ENCODE data around the gene CHST7. TPM values are rescaled to one million over a fixed set of nuclear protein-coding genes. Genes with fewer than 3 reads are reported as not detected.

The CHST7 gene
- total and polyA plus RNA-seq, 4 donors = 2.9 to 13.2 (median 5.8) TPM

DNA sequence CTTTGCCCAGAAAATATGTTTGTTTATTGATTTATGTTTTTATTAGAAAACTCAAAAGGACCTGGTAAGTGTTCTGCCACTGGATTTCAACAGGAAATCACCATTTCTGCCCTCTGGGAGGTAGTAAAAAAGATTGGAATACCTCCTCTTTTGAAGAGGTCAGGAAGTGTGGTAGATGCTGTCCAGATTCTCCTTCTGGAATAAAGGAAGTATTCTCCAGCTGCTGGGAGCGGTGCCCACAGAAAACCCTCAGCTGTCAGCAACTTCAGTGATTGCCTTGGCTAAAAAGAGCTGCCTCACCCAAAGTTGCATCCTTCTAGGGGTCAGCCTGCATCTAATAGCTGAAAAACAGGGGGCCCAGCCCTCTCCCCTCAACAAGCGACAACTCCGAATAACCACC lies 14.5 kb upstream of the CHST7 start:
- Histone ChIP-seq H3K9me3 (ENCODE audit: control insufficient read depth in 4 of 4, low read length in 3 of 4) (no peaks in the 10 kb centered on the region), H3K27me3 (ENCODE audit: control insufficient read depth in 4 of 4, insufficient read depth in 4 of 4, low read length in 3 of 4) (no peaks in the 10 kb centered on the region), H3K4me1 (ENCODE audit: control insufficient read depth in 4 of 4, insufficient read depth in 4 of 4, low read length in 3 of 4) (peaks cover 0 to under 1% (median 0%) of the 10 kb centered on the region in 4 donors), H3K36me3 (ENCODE audit: control insufficient read depth in 4 of 4, insufficient read depth in 3 of 4, low read depth in 1 of 4, low read length in 3 of 4) (no peaks in the 10 kb centered on the region), H3K27ac (ENCODE audit: low read depth in 1 of 2, low read length in 2 of 2) (no peak overlapping the region), H3K9ac (ENCODE audit: low read depth in 1 of 2, low read length in 2 of 2) (no peak overlapping the region), H3K4me3 (ENCODE audit: low read depth in 1 of 3, low read length in 3 of 3) (no peak overlapping the region)
- DNase-seq (ENCODE audit: low spot score) = no peak
- TF ChIP-seq RAD21 (IDR thresholded peaks at IDR 0.05) = no peak
- TF ChIP-seq, protein P1, sequence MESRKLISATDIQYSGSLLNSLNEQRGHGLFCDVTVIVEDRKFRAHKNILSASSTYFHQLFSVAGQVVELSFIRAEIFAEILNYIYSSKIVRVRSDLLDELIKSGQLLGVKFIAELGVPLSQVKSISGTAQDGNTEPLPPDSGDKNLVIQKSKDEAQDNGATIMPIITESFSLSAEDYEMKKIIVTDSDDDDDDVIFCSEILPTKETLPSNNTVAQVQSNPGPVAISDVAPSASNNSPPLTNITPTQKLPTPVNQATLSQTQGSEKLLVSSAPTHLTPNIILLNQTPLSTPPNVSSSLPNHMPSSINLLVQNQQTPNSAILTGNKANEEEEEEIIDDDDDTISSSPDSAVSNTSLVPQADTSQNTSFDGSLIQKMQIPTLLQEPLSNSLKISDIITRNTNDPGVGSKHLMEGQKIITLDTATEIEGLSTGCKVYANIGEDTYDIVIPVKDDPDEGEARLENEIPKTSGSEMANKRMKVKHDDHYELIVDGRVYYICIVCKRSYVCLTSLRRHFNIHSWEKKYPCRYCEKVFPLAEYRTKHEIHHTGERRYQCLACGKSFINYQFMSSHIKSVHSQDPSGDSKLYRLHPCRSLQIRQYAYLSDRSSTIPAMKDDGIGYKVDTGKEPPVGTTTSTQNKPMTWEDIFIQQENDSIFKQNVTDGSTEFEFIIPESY (IDR thresholded peaks at IDR 0.05) = no peak
- no peak for TF ChIP-seq NR2F2 (IDR thresholded peaks at IDR 0.05)
- TF ChIP-seq YY1 (IDR thresholded peaks at IDR 0.05) = no peak
- WGBS = 90% methylated on average over 3 of the region's 3 CpGs

DNA sequence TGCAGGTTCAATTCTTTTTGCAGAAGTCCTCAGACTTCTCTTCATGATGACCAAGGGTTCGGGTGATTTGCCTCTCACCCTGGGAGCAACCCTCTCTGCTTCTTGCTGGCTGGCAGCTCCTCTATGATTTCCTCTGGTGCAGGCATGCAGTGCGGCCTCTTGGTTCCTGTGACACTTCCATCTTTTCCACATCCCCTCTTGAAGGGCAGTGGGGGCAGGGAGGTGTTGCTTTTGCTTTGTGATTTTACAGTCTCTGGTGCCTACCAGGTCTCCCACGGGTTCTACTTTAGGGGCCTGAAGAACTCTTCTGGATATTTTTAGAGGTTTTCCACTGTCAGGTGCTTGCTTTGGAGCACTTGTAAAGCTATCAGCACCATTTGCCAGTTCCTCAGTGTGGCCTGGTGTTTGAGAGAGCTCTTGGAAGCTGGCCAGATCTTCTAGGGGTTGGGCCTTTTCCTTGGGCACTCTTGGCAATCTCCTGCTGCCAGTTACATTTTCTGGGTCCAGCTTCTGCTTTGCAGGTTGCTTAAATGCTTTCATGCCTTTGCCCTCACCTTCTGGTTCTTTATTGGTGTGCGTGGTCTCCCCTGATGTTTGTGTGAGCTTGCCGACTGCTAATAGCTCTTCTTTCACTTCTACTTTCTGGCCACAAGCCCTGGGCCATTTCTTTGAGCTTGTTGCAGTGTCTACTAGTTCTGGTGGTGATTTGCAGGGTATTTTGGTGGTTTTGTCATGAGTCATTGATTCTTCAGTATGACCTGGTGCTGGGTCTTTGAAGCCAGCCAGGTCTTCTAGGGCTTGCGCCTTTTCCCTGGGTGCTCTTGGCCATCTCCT lies 11.5 kb upstream of the CHST7 start:
- no peak for DNase-seq (ENCODE audit: low spot score)

DNA sequence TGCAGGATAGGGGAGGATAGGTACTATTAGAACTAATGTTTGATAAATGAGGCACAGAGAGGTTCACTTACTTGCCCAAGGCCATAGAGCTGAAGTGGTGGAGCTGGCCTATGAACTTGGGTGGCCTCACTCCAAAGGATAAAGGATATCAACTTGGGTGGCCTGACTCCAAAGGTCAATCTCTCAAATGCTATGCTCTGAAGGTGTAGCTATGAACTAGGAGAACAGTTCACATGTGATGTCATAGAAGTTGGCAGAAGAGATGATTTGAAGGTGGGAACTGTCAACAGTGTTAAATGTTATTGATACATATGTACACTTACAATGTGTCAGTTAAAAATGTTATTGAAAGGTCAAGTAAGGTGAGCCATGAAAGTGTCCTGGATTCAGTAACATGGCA lies 6.2 kb upstream of the CHST7 start:
- Histone ChIP-seq H3K36me3 (ENCODE audit: control insufficient read depth in 4 of 4, insufficient read depth in 3 of 4, low read depth in 1 of 4, low read length in 3 of 4) (no peaks in the 10 kb centered on the region), H3K27me3 (ENCODE audit: control insufficient read depth in 4 of 4, insufficient read depth in 4 of 4, low read length in 3 of 4) (no peaks in the 10 kb centered on the region), H3K4me3 (ENCODE audit: low read depth in 1 of 3, low read length in 3 of 3) (no peak overlapping the region), H3K4me1 (ENCODE audit: control insufficient read depth in 4 of 4, insufficient read depth in 4 of 4, low read length in 3 of 4) (no peaks in the 10 kb centered on the region), H3K27ac (ENCODE audit: low read depth in 1 of 2, low read length in 2 of 2) (no peak overlapping the region), H3K9me3 (ENCODE audit: control insufficient read depth in 4 of 4, low read length in 3 of 4) (no peaks in the 10 kb centered on the region), H3K9ac (ENCODE audit: low read depth in 1 of 2, low read length in 2 of 2) (no peak overlapping the region)
- TF ChIP-seq SP1 (IDR thresholded peaks at IDR 0.05) (no peak), TAF1 (conservative IDR thresholded peaks at IDR 0.05) (no peak), HNF4G (IDR thresholded peaks at IDR 0.05) (no peak), RAD21 (IDR thresholded peaks at IDR 0.05) (no peak), YY1 (IDR thresholded peaks at IDR 0.05) (no peak), FOXA1 (IDR thresholded peaks at IDR 0.05) (no peak), NR2F2 (IDR thresholded peaks at IDR 0.05) (no peak), RXRA (IDR thresholded peaks at IDR 0.05) (no peak)
- TF ChIP-seq, protein P2, sequence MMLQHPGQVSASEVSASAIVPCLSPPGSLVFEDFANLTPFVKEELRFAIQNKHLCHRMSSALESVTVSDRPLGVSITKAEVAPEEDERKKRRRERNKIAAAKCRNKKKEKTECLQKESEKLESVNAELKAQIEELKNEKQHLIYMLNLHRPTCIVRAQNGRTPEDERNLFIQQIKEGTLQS (IDR thresholded peaks at IDR 0.05) = no peak
- TF ChIP-seq, protein P3, sequence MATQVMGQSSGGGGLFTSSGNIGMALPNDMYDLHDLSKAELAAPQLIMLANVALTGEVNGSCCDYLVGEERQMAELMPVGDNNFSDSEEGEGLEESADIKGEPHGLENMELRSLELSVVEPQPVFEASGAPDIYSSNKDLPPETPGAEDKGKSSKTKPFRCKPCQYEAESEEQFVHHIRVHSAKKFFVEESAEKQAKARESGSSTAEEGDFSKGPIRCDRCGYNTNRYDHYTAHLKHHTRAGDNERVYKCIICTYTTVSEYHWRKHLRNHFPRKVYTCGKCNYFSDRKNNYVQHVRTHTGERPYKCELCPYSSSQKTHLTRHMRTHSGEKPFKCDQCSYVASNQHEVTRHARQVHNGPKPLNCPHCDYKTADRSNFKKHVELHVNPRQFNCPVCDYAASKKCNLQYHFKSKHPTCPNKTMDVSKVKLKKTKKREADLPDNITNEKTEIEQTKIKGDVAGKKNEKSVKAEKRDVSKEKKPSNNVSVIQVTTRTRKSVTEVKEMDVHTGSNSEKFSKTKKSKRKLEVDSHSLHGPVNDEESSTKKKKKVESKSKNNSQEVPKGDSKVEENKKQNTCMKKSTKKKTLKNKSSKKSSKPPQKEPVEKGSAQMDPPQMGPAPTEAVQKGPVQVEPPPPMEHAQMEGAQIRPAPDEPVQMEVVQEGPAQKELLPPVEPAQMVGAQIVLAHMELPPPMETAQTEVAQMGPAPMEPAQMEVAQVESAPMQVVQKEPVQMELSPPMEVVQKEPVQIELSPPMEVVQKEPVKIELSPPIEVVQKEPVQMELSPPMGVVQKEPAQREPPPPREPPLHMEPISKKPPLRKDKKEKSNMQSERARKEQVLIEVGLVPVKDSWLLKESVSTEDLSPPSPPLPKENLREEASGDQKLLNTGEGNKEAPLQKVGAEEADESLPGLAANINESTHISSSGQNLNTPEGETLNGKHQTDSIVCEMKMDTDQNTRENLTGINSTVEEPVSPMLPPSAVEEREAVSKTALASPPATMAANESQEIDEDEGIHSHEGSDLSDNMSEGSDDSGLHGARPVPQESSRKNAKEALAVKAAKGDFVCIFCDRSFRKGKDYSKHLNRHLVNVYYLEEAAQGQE (IDR thresholded peaks at IDR 0.05) = no peak
- TF ChIP-seq, protein P4, sequence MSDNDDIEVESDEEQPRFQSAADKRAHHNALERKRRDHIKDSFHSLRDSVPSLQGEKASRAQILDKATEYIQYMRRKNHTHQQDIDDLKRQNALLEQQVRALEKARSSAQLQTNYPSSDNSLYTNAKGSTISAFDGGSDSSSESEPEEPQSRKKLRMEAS (IDR thresholded peaks at IDR 0.05) = no peak
- DNase-seq (ENCODE audit: low spot score) = no peak

More for the DNA sequence above, 11.5 kb upstream of the CHST7 start:
- Histone ChIP-seq H3K27me3 (ENCODE audit: control insufficient read depth in 4 of 4, insufficient read depth in 4 of 4, low read length in 3 of 4) (no peaks in the 10 kb centered on the region), H3K9me3 (ENCODE audit: control insufficient read depth in 4 of 4, low read length in 3 of 4) (no peaks in the 10 kb centered on the region), H3K4me1 (ENCODE audit: control insufficient read depth in 4 of 4, insufficient read depth in 4 of 4, low read length in 3 of 4) (no peaks in the 10 kb centered on the region), H3K27ac (ENCODE audit: low read depth in 1 of 2, low read length in 2 of 2) (no peak overlapping the region), H3K36me3 (ENCODE audit: control insufficient read depth in 4 of 4, insufficient read depth in 3 of 4, low read depth in 1 of 4, low read length in 3 of 4) (no peaks in the 10 kb centered on the region), H3K4me3 (ENCODE audit: low read depth in 1 of 3, low read length in 3 of 3) (no peak overlapping the region), H3K9ac (ENCODE audit: low read depth in 1 of 2, low read length in 2 of 2) (no peak overlapping the region)
- WGBS = 81% methylated on average over 6 of the region's 6 CpGs
- TF ChIP-seq RAD21 (IDR thresholded peaks at IDR 0.05) (no peak), EGR1 (IDR thresholded peaks at IDR 0.05; ENCODE audit: low read depth in 2 of 2) (no peak), HNF4A (conservative IDR thresholded peaks at IDR 0.05) (no peak), SP1 (IDR thresholded peaks at IDR 0.05) (no peak)
- TF ChIP-seq, protein P2 (IDR thresholded peaks at IDR 0.05) = no peak
- TF ChIP-seq, protein P4 (IDR thresholded peaks at IDR 0.05) = no peak
- TF ChIP-seq, protein P1 (IDR thresholded peaks at IDR 0.05) = no peak

Measured in liver (tissue), 9 donors.